Measurements from ENCODE around the gene ABCF2. TPM values are rescaled to one million over a fixed set of nuclear protein-coding genes. Genes with fewer than 3 reads are reported as not detected.
A peak's percentile ranks its signal among the peaks of the same experiment; 100 is the strongest.

ABCF2 gene
- total and polyA plus RNA-seq, 10 of the 15 experiments (the other 5 are each of a cell fraction or from before 2014, with no cell fraction given): 29.3 to 76.3 (median 57.1) TPM

GRCh38 chr7:151205730-151206129 is 21.3 kb downstream of the ABCF2 start:
- Histone ChIP-seq H3K27ac (ENCODE audit: control insufficient read depth, insufficient read depth) (no peak overlapping the region), H3K79me2 (ENCODE audit: control insufficient read depth, insufficient read depth, low read length) (no peaks in the 10 kb centered on the region), H2AFZ (ENCODE audit: control insufficient read depth, low read depth, low read length) (no peak overlapping the region), H3K4me1 (ENCODE audit: control insufficient read depth, insufficient read depth, low read length) (no peaks in the 10 kb centered on the region), H3K9me3 (replicated peaks; ENCODE audit: control insufficient read depth, insufficient read depth, low read length) (no peaks in the 10 kb centered on the region), H3K9ac (ENCODE audit: control insufficient read depth, insufficient read depth, low read length) (no peak overlapping the region), H3K27me3 (replicated peaks in 1 of 2; ENCODE audit: control insufficient read depth in 2 of 2, insufficient read depth in 2 of 2, low read length in 1 of 2) (peaks cover 1 to 2% of the 10 kb centered on the region in 2 experiments; a peak in 3 of 4 replicates), H3K36me3 (ENCODE audit: control insufficient read depth in 2 of 2, insufficient read depth in 2 of 2, low read length in 1 of 2) (no peaks in the 10 kb centered on the region), H3K4me3 (no peak overlapping the region), H3K4me2 (ENCODE audit: control insufficient read depth, insufficient read depth) (no peak overlapping the region), H4K20me1 (ENCODE audit: control insufficient read depth, insufficient read depth) (no peaks in the 10 kb centered on the region)
- ChIA-PET RAD21 (ENCODE audit: unreplicated experiment) (no interaction called here), CTCF (no interaction called here), SMC1A (ENCODE audit: uncharacterized antibody, unreplicated experiment) (no interaction called here), POLR2A (no interaction called here)
- intact Hi-C loops (cut with micrococcal nuclease; ENCODE audit: unreplicated experiment): no loop called here
- BruUV-seq (replicated peaks): no TSS peak
- FAIRE-seq (no peak), ATAC-seq (peak; percentile 64), DNase-seq (ENCODE audit: low read depth, low spot score) (no peak)
- no peak for TF ChIP-seq PAX5 (IDR thresholded peaks at IDR 0.05; ENCODE audit: borderline replicate concordance, low read depth, low read length)
- no peak for TF ChIP-seq TCF12 (IDR thresholded peaks at IDR 0.05; ENCODE audit: low read depth, low read length)
- TF ChIP-seq NR2C2 (IDR thresholded peaks at IDR 0.05; ENCODE audit: borderline replicate concordance, control insufficient read depth, insufficient read length, low read depth): no peak
- TF ChIP-seq BRCA1 (IDR thresholded peaks at IDR 0.05; ENCODE audit: low read depth, low read length): no peak
- TF ChIP-seq PAX8 (IDR thresholded peaks at IDR 0.05): no peak
- TF ChIP-seq CEBPB (IDR thresholded peaks at IDR 0.05; ENCODE audit: borderline replicate concordance in 1 of 2, low read depth in 2 of 2, low read length in 2 of 2): no peak
- no peak for TF ChIP-seq HDAC6 (IDR thresholded peaks at IDR 0.05; ENCODE audit: unreplicated experiment)
- TF ChIP-seq ESRRA (IDR thresholded peaks at IDR 0.05; ENCODE audit: low read length): no peak
- no peak for TF ChIP-seq RUNX3 (IDR thresholded peaks at IDR 0.05; ENCODE audit: low read length)
- TF ChIP-seq, protein P1, sequence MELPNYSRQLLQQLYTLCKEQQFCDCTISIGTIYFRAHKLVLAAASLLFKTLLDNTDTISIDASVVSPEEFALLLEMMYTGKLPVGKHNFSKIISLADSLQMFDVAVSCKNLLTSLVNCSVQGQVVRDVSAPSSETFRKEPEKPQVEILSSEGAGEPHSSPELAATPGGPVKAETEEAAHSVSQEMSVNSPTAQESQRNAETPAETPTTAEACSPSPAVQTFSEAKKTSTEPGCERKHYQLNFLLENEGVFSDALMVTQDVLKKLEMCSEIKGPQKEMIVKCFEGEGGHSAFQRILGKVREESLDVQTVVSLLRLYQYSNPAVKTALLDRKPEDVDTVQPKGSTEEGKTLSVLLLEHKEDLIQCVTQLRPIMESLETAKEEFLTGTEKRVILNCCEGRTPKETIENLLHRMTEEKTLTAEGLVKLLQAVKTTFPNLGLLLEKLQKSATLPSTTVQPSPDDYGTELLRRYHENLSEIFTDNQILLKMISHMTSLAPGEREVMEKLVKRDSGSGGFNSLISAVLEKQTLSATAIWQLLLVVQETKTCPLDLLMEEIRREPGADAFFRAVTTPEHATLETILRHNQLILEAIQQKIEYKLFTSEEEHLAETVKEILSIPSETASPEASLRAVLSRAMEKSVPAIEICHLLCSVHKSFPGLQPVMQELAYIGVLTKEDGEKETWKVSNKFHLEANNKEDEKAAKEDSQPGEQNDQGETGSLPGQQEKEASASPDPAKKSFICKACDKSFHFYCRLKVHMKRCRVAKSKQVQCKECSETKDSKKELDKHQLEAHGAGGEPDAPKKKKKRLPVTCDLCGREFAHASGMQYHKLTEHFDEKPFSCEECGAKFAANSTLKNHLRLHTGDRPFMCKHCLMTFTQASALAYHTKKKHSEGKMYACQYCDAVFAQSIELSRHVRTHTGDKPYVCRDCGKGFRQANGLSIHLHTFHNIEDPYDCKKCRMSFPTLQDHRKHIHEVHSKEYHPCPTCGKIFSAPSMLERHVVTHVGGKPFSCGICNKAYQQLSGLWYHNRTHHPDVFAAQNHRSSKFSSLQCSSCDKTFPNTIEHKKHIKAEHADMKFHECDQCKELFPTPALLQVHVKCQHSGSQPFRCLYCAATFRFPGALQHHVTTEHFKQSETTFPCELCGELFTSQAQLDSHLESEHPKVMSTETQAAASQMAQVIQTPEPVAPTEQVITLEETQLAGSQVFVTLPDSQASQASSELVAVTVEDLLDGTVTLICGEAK (IDR thresholded peaks at IDR 0.05; ENCODE audit: borderline replicate concordance): no peak
- no peak for TF ChIP-seq TBL1XR1 (IDR thresholded peaks at IDR 0.05; ENCODE audit: low read depth, low read length)
- no peak for TF ChIP-seq ETV6 (conservative IDR thresholded peaks at IDR 0.05 in 1 of 2, IDR thresholded peaks at IDR 0.05 in 1 of 2; ENCODE audit: borderline replicate concordance in 1 of 2, low read depth in 1 of 2)
- no peak for TF ChIP-seq SIN3A (IDR thresholded peaks at IDR 0.05; ENCODE audit: low read depth, low read length)
- TF ChIP-seq, protein P2, sequence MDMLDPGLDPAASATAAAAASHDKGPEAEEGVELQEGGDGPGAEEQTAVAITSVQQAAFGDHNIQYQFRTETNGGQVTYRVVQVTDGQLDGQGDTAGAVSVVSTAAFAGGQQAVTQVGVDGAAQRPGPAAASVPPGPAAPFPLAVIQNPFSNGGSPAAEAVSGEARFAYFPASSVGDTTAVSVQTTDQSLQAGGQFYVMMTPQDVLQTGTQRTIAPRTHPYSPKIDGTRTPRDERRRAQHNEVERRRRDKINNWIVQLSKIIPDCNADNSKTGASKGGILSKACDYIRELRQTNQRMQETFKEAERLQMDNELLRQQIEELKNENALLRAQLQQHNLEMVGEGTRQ (IDR thresholded peaks at IDR 0.05; ENCODE audit: borderline replicate concordance, low read depth, low read length): no peak
- no peak for TF ChIP-seq CREB1 (IDR thresholded peaks at IDR 0.05; ENCODE audit: low read depth)
- TF ChIP-seq NRF1 (conservative IDR thresholded peaks at IDR 0.05; ENCODE audit: low read depth, low read length): no peak
- no peak for TF ChIP-seq YBX1 (IDR thresholded peaks at IDR 0.05)
- WGBS (ENCODE audit: insufficient coverage, insufficient replicate concordance, low lambda C conversion rate, missing lambda C conversion rate): 8% methylated on average over 6 of the region's 6 CpGs
- in situ Hi-C loops (cut with MboI): no loop called here
